Stimulated activated CD4-positive, alpha-beta T cell treated with anti-CD3 and anti-CD28 coated beads, TNF-alpha, amount 100 ng/mL, for 24 hours (primary cell): ENCODE results near the gene STK32B.
"Not testable (repeated sequence)": the region's sequence is repeated elsewhere in the genome, so short reads cannot be mapped to it uniquely, and the experiment has no call there.

Experiments
- DNase-seq, 3 experiments: peaks; one replicate each; pipeline ENCODE4 v3.0.0-alpha.2; 2020; ENCODE audit warnings: low read depth in 3 of 3

STK32B gene

DNA sequence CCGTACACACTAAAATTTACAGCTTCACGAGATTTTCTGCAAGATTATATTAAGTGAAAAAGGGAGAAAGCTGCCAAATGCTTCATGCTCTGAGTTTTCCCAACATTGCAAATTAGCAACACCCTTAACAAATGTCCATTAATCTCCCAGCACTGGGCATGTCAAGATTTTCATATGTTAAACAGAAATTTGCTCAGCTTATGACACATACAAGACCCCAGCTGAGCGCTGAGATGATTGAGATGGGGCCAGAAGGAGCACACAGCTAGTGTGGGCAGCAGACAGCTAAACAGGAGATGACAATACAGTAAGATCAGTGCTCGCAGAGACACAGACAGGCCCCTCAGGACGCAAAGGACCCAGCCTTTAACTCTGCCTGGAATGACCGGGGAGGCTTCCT is 208.8 kb downstream of the STK32B start:
- DNase-seq, result no peak

DNA sequence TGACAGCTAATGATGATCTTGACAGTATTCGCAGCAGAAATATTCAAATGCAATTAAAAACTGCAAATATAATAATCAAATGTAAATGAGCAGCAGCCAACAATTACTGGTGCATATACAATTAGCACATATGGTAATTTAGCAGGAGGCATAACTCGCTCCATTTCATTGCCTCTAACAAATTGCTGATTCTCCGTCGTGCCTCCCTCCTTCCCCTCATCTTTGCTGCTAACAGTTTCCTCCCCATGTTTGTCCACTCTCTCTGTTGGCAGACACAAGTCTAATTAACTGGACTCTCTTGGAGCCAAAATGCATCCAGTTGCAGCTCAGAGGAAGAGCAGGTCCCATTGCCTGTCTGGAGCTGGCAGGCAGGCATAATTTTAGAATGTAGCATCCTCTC is 210.6 kb downstream of the STK32B start:
- no peak for DNase-seq

GRCh38 chr4:5266991-5267390 is 215.7 kb downstream of the STK32B start:
- DNase-seq, result no peak

- DNase-seq, result no peak
These were observed 216.1 kb downstream of the STK32B start for GRCh38 chr4:5267408-5267807.

DNA sequence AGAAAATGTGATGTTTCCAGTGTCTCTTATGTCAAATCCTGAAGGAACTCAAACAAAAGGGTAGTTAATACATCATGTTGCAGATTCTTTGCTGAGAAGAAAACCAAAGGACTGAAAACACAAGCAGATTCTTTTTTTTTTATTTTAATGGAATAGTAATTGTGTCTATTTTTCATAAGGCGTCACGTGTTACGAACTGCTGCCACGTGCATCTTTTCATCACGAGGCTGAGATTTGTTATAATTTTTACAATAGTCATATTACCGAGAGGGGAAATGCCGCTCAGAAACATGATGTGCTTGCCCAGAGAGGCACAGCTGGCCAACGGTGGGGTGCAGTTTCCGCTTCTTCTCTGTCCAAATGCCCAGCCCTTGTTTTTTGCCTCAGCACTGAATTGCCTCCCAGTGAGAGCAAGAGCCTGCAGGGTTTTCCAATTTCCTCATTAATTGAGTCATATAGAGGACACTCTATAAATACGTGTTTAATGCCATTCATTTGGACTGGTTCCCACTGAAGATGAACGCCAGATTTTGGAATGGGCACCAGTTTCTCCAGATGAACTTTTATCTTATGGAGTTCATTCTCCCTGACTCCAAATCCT is 225.3 kb downstream of the STK32B start:
- no peak for DNase-seq

DNA sequence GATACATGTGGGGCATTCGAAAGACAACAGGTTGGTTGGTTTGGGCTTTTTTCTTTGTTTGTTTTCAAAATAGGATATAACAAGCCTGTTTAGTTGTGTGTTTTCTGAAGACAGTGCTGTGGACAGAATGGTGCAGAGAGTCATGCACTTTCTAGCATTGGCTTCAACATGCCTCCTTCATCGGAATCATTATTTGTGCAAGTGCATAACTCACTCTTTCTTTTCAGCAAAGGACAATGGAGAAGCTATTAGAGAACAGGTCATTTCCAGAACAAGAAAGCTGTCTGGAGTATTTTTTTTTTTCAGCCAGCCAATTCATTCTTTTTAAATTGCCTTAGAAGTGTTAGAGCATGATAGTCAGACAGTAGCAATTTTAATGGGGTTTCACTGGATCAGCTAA is 225.8 kb downstream of the STK32B start:
- DNase-seq, result no peak

- DNase-seq, result no peak
These were observed 226.9 kb downstream of the STK32B start for GRCh38 chr4:5278213-5278612.

GRCh38 chr4:5280069-5280468 is 228.8 kb downstream of the STK32B start:
- DNase-seq, result not testable (repeated sequence)

- no peak for DNase-seq
These were observed 229.5 kb downstream of the STK32B start for GRCh38 chr4:5280828-5281227.

GRCh38 chr4:5283837-5284236 is 232.6 kb downstream of the STK32B start:
- no peak for DNase-seq

- no peak for DNase-seq
These were observed 233.2 kb downstream of the STK32B start for GRCh38 chr4:5284517-5284916.

DNA sequence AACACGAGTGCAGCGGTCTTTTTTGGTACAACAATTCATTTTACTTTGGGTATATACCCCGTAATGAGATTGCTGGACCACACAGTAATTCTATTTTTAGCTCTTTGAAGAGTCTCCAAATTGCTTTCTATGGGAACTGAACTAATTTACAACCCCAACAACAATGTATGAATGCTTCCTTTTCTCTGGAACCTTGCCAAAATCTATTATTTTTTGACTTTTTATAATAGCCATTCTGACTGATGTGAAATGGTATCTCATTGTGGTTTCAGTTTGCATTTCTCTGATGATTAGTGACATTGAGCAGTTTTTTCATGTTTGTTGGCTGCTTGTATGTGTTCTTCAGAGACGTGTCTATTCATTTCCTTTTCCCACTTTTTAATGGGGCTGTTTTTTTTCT is 240.8 kb downstream of the STK32B start:
- DNase-seq, result no peak

DNA sequence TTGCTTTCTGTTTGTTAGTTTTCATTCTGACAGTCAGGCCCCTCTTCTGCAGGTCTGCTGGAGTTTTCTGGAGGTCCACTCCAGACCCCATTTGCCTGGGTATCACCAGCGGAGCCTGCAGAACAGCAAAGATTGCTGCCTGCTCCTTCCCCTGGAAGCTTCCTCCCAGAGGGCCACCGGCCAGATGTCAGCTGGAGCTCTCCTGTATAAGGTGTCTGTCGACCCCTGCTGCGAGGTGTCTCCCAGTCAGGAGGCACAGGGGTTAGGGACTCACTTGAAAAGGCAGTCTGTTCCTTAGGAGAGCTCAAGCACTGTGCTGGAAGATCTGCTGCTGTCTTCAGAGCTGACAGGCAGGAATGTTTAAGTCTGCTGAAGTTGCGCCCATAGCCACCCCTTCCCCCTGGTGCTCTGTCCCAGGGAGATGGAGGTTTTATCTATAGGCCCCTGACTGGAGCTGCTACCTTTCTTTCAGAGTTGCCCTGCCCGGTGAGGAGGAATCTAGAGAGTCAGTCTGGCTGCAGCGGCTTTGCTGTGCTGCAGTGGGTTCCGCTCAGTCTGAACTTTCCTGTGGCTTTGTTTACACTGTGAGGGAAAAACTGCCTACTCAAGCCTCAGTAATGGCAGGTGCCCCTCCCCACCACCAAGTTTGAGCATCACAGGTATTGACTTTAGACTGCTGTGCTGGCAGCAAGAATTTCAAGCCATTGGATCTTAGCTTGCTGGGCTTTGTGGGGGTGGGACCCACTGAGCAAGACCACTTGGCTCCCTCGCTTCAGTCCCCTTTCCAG is 246.9 kb downstream of the STK32B start:
- not testable (repeated sequence) for DNase-seq

- no peak for DNase-seq
These were observed 249.0 kb downstream of the STK32B start for GRCh38 chr4:5300283-5300682.

GRCh38 chr4:5307928-5308327 is 256.6 kb downstream of the STK32B start:
- DNase-seq, result no peak

DNA sequence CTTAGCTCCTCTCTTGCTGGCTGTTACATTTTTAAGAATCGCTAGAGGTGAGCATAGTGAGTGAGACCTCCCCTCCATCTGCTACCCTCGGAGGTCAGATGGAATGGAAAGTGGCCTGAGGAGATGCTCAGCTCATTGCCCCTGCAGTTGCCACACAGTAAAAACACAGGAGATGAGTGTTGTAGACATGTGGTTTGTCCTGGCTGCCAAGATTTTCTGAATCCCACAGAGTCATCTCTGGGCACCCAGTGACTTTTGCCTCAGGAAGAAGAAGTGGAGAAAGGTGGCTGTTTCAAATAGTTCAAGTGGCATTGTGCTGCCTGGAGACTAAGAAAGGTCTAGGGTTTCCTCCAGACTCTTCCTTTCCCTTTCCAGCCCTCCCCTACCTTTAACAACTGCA is 271.0 kb downstream of the STK32B start:
- no peak for DNase-seq

DNA sequence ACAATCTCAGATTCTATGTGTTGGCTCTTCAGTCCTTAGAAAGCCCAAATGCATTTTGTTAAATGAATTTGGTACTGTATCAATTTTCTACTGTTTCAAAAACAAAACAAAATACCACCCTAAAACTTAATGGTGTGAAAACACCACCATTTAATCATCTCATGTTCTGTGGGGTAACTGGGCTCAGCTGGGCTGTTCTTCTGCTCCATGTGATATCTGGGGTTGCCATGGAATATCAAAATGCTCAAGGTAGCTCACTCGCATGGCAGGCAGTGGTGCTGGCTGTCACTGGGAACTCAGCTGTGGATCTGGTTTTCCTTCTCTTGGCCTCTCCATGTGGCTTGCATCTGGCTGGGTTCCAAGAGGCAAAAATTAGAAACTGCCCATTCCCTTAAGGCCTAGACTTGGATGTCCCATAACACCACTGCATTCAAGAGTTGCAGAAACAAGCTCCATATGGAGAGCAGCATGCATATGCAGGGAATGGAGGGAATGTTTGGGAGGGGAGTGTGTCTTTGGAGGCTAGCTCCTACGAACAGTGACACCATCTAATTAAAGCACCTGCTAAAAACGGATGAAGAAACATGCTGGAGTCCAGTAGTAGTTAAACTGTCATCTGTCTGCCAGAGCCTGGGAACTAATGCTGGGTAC is 279.2 kb downstream of the STK32B start:
- DNase-seq, result no peak

DNA sequence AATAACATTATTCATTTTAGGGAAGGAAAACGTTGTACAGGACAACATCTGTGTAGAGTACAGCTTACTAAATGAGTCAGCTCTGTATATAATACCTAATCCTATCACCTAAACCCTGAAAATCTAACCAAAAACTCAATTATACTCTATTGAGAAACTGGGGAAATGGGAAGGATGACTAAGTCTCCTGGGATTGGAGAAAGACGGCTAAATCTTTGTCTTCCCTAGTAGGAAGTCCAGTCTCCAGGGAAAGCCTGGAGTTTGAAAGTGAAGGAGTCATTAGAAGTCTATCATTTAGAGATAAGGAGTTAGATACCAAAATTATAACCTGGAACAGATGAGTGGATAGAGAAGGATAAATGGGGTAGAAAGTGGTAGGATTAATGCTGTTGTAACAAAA is 286.5 kb downstream of the STK32B start:
- no peak for DNase-seq

DNA sequence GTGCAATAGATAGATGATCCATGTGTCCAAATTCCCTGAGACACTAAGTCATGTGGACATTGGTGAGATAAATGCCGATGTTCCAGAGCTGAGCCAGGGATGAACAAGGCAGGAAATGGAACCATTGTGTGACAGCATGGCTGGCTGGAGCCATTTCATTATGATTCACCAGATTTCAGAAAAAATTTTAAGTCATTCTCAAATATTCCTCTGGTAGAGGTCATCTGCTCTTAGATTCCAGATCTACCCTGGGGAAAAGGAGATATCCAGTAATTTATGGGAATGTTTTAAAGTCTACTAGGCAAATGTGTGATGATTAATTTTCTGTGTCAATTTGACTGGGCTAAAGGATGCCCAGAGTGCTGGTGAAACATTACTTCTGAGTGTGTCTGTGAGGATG is 287.3 kb downstream of the STK32B start:
- no peak for DNase-seq

DNA sequence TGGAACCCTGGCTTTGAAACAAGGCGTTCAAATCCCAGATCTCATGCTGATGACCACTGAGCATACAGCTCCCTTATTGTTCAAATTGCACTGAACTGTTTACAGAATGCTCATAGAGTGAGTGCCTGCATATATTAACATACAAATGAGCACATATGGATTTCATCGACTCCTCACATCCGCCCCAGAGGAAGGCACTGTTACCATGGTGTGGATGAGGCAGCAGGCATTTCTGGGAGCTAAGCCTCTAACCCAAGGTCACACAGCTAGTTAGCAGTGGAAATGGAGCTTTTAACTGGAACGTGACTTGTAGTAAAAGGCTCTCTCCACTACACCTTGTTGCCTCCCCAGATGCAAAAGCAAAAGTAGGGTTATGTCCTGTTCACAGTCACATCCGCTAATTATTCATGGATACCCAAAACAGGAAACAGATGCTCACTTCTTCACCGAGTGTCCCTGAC is 289.7 kb downstream of the STK32B start:
- DNase-seq, result no peak

GRCh38 chr4:5341526-5341925 is 290.2 kb downstream of the STK32B start:
- no peak for DNase-seq

DNA sequence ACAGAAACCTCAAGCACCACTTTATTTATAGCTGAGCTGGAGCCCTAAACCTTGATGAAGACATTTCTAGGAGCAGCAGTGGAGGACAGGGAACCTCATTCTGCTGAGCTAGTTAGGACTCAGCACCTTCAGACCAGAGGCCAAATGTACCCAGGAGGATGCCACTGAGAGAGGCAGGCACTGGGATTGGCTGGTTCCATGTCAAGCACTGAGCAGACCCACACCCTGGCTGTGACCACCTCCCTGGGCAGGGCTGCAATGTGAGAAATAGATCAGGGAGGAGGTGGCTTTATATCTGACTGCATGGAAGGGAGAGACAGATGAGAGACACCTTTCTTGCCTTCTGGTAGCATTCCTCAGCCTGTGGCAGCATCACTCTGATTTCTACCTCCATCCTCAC is 304.6 kb downstream of the STK32B start:
- DNase-seq, result no peak

GRCh38 chr4:5357870-5358269 is 306.6 kb downstream of the STK32B start:
- DNase-seq, result no peak
